GM10266 (cell line): ENCODE results near the gene DDAH2.
A peak's percentile ranks its signal among the peaks of the same experiment; 100 is the strongest.

Experiments
- DNase-seq: peaks from one replicate; pipeline ENCODE4 v3.0.0; 2012; ENCODE audit errors: extremely low spot score
- TF ChIP-seq, protein P1 (sequence below): IDR thresholded peaks from 2 replicates; pipeline ENCODE4 v1.5.1; 2012; ENCODE audit warnings: mild to moderate bottlenecking, low read depth; ENCODE audit not compliant: control insufficient read depth, insufficient read depth; ENCODE audit errors: missing control alignments

DDAH2 gene

GRCh38 chr6:31736021-31736767 is 7.1 kb upstream of the DDAH2 start, which contains the start of gene CLIC1:
CLIC1 (minus strand) TSS chr6:31736530; CDS start chr6:31736300, 230 bp downstream.
- DNase-seq, result peak; percentile 83
- TF ChIP-seq, protein P1, sequence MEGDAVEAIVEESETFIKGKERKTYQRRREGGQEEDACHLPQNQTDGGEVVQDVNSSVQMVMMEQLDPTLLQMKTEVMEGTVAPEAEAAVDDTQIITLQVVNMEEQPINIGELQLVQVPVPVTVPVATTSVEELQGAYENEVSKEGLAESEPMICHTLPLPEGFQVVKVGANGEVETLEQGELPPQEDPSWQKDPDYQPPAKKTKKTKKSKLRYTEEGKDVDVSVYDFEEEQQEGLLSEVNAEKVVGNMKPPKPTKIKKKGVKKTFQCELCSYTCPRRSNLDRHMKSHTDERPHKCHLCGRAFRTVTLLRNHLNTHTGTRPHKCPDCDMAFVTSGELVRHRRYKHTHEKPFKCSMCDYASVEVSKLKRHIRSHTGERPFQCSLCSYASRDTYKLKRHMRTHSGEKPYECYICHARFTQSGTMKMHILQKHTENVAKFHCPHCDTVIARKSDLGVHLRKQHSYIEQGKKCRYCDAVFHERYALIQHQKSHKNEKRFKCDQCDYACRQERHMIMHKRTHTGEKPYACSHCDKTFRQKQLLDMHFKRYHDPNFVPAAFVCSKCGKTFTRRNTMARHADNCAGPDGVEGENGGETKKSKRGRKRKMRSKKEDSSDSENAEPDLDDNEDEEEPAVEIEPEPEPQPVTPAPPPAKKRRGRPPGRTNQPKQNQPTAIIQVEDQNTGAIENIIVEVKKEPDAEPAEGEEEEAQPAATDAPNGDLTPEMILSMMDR, result no peak

GRCh38 chr6:31734821-31735406 is 5.8 kb upstream of the DDAH2 start:
- DNase-seq, result peak; percentile 88
- TF ChIP-seq, protein P1, result no peak

GRCh38 chr6:31734247-31734820 is 5.2 kb upstream of the DDAH2 start:
- DNase-seq, result no peak
- TF ChIP-seq, protein P1, result no peak

DNA sequence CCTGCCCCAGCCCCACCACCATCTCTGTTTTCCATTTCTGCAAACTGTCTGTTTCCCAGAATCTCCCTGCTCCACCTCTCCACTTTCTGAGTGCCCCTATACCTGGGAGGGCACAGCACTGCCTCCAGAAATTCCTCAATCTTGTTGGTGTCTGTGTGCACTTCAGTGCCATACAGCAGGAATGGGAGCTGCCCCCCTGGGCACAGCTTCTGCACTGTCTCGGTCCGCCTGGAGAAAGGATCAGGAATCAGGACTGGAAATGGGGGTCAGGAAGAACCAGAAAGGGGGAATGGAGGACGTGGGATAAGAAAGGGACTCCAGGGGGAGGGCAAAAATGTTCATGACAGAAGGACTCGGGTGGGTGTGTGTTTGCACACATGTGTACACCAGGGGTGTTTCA is 4.6 kb upstream of the DDAH2 start:
- no peak for DNase-seq
- TF ChIP-seq, protein P1, result no peak

- TF ChIP-seq, protein P1, result no peak
- DNase-seq, result no peak
These were observed 2.9 kb upstream of the DDAH2 start for GRCh38 chr6:31732029-31732428.

DNA sequence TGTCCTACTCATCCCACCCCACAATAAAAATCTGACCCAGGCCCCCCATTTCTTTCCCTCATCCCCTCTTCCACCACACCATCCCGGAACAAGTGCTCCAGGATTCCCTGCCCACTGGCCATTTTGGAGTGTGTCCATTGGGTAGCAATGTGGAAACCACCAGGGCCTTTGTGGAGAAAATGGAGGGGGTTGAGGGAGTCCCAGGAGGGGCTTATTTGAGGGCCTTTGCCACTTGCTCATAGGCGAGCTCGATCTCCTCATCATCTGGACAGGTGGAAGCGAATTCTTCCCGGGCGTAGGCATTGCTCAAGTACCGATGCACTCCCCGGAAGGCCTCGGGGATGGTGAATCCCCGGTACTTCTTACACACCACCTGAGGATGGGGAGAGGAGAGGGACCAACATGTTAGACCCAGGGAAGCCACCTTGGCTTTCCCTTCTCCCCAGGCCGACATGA is 1.6 kb upstream of the DDAH2 start:
- no peak for DNase-seq

More for the DNA sequence above, 1.6 kb upstream of the DDAH2 start:
- TF ChIP-seq, protein P1, result no peak
